DOHH2 (cell line): ENCODE data around the gene ECSIT.

Source experiments
- EZH2phosphoT487 ChIP-seq: fragments of 200-600 bp; sonication (generic); IDR thresholded peaks from 2 replicates; pipeline ENCODE4 v1.6.1; 2017; ENCODE audit warnings: borderline replicate concordance, mild to moderate bottlenecking, antibody characterized with exemption, low read length, moderate library complexity, mixed read lengths
- TF ChIP-seq, protein P1 (sequence below): fragments of 200-600 bp; sonication (generic); IDR thresholded peaks from one replicate; pipeline ENCODE4 v1.5.1; 2014; ENCODE audit warnings: antibody characterized with exemption, mild to moderate bottlenecking, low read depth, low read length; ENCODE audit not compliant: poor library complexity, severe bottlenecking

DNA sequence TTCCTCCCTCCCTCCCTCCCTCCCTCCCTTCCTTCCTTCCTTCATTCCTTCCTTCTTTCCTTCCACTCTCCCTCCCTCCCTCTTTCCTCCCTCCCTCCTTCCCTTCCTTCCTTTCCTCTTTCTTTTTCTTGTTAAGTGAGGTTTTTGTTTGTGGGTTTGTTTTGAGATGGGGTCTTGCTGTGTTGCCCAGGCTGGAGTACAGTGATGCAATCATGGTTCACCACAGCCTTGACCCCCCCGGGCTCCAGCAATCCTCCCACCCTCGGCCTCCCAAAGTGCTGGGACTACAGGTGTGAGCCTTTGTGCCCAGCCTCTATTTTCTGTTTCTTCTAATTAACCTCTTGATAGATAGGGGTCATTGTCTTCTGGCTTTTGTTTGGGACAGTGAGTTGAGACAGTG, 67.5 kb downstream of the ECSIT start:
- no peak for TF ChIP-seq EZH2phosphoT487
- TF ChIP-seq, protein P1, sequence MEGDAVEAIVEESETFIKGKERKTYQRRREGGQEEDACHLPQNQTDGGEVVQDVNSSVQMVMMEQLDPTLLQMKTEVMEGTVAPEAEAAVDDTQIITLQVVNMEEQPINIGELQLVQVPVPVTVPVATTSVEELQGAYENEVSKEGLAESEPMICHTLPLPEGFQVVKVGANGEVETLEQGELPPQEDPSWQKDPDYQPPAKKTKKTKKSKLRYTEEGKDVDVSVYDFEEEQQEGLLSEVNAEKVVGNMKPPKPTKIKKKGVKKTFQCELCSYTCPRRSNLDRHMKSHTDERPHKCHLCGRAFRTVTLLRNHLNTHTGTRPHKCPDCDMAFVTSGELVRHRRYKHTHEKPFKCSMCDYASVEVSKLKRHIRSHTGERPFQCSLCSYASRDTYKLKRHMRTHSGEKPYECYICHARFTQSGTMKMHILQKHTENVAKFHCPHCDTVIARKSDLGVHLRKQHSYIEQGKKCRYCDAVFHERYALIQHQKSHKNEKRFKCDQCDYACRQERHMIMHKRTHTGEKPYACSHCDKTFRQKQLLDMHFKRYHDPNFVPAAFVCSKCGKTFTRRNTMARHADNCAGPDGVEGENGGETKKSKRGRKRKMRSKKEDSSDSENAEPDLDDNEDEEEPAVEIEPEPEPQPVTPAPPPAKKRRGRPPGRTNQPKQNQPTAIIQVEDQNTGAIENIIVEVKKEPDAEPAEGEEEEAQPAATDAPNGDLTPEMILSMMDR: no peak
